SJSA1 (cell line): ENCODE data around the gene ZNF263. TPM values are rescaled to one million over a fixed set of nuclear protein-coding genes. Genes with fewer than 3 reads are reported as not detected.
"Not testable (repeated sequence)": the region's sequence is repeated elsewhere in the genome, so short reads cannot be mapped to it uniquely, and the experiment has no call there.

ENCODE experiments used
- DNase-seq, 2 experiments: peaks; one replicate each; pipeline ENCODE4 v3.0.0-alpha.2; 2015 to 2020; ENCODE audit warnings: low spot score in 2 of 2, low read depth in 1 of 2
- H3K27ac ChIP-seq: fragments of 250-450 bp; sonication (Bioruptor Pico); 2 replicates; pipeline ENCODE4 v1.5.1; 2020; ENCODE audit warnings: mild to moderate bottlenecking, moderate library complexity
- H3K27me3 ChIP-seq: fragments of 250-450 bp; sonication (Bioruptor Pico); replicated peaks from 2 replicates; pipeline ENCODE4 v1.5.1; 2020; ENCODE audit warnings: mild to moderate bottlenecking, moderate library complexity
- H3K36me3 ChIP-seq: fragments of 250-450 bp; sonication (Bioruptor Pico); 2 replicates; pipeline ENCODE4 v1.5.1; 2020; ENCODE audit warnings: mild to moderate bottlenecking
- H3K4me1 ChIP-seq: fragments of 250-450 bp; sonication (Bioruptor Pico); replicated peaks from 2 replicates; pipeline ENCODE4 v1.6.1; 2021; ENCODE audit warnings: mild to moderate bottlenecking
- H3K4me3 ChIP-seq: fragments of 250-450 bp; sonication (Bioruptor Pico); 2 replicates; pipeline ENCODE4 v1.5.1; 2020; ENCODE audit warnings: mild to moderate bottlenecking
- H3K9me3 ChIP-seq: fragments of 250-450 bp; sonication (Bioruptor Pico); replicated peaks from 2 replicates; pipeline ENCODE4 v1.5.1; 2020; ENCODE audit warnings: mild to moderate bottlenecking
- total RNA-seq: library from RNA; depleted of rRNA; stranded (reverse); fragments of >200 nt; shearing (Covaris generic); gene quantifications from 2 replicates; pipeline ENCODE4 v1.2.3, GENCODE V29; 2014

The ZNF263 gene
- total RNA-seq, 1 experiment from 2014 or later = 41.0 TPM

GRCh38 chr16:3254309-3254708 is 29.0 kb upstream of the ZNF263 start:
- no peaks in the 10 kb centered on the region for H3K27me3 ChIP-seq
- no peak overlapping the region for H3K4me3 ChIP-seq
- no peak overlapping the region for H3K27ac ChIP-seq
- no peaks in the 10 kb centered on the region for H3K4me1 ChIP-seq
- DNase-seq = no peak
- 0 out of 2 replicates have a peak, but pooled peaks cover 3% of the 10 kb centered on the region for H3K9me3 ChIP-seq
- H3K36me3 ChIP-seq = no peaks in the 10 kb centered on the region

DNA sequence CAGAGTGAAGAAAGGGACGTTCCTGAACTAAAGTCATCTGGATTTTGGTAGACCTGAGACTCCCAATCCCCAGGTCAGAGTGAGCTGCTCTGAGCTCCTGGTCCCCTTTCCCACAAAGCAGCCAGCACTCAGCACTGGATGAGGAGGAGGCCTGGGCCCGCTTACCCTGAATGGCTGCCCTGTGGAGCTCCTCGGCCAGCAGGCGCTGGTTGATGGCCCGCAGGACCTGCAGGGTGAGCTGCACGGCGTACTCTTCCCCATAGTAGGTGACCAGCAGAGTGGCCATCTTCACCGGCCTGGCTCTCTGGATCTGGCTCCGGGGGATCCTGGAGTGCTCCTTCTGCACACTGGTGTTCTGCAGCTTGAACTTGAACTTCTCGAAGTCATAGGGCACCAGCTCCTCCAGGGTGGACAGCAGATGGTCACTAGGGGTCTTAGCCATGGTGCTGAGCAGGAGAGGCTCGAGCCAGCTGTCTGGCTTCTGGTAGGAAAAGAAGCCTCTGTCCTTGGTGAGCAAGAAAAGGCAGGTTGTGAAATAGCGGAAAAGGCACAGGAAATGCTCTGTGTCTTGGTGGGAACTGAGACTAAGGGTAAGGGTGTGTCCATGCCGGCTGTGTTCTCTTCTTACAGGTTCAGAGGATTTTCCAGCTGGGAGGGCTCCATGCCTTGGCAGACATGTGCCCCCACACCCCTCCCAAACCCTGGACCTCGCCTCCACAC is 27.0 kb upstream of the ZNF263 start, which contains the start of gene MEFV:
TSS of gene MEFV (minus strand) at position 488 of the 720 bp plus-strand sequence. CDS start at position 442, 46 bp downstream.
- 0 out of 2 replicates have a peak, but pooled peaks cover 3% of the 10 kb centered on the region for H3K9me3 ChIP-seq
- DNase-seq = no peak
- no peaks in the 10 kb centered on the region for H3K36me3 ChIP-seq
- H3K4me3 ChIP-seq = no peak within 1 kb of the TSS
- H3K4me1 ChIP-seq = no peaks in the 10 kb centered on the region
- no peaks in the 10 kb centered on the region for H3K27me3 ChIP-seq
- H3K27ac ChIP-seq = no peak within 1 kb of the TSS

GRCh38 chr16:3256866-3257465 is 26.3 kb upstream of the ZNF263 start:
- Histone ChIP-seq H3K36me3 (no peaks in the 10 kb centered on the region), H3K27me3 (no peaks in the 10 kb centered on the region), H3K4me1 (no peaks in the 10 kb centered on the region), H3K4me3 (no peak overlapping the region), H3K9me3 (0 out of 2 replicates have a peak, but pooled peaks cover 3% of the 10 kb centered on the region), H3K27ac (no peak overlapping the region)
- DNase-seq = no peak

GRCh38 chr16:3259836-3260235 is 23.5 kb upstream of the ZNF263 start:
- no peaks in the 10 kb centered on the region for H3K27me3 ChIP-seq
- H3K9me3 ChIP-seq = peaks cover 4% of the 10 kb centered on the region
- H3K4me3 ChIP-seq = no peak overlapping the region
- H3K4me1 ChIP-seq = peaks cover 8% of the 10 kb centered on the region
- H3K36me3 ChIP-seq = no peaks in the 10 kb centered on the region
- no peak for DNase-seq
- no peak overlapping the region for H3K27ac ChIP-seq

GRCh38 chr16:3262517-3262916 is 20.8 kb upstream of the ZNF263 start:
- Histone ChIP-seq H3K36me3 (no peaks in the 10 kb centered on the region), H3K27ac (no peak overlapping the region), H3K4me3 (no peak overlapping the region), H3K27me3 (no peaks in the 10 kb centered on the region), H3K4me1 (peaks cover 10% of the 10 kb centered on the region), H3K9me3 (peaks cover 5% of the 10 kb centered on the region)
- DNase-seq = no peak

GRCh38 chr16:3264137-3265036 is 18.9 kb upstream of the ZNF263 start:
- peak; percentile 96 to 98 for DNase-seq
- Histone ChIP-seq H3K4me3 (peak overlapping the region; percentile 55), H3K36me3 (no peaks in the 10 kb centered on the region), H3K27me3 (no peaks in the 10 kb centered on the region), H3K9me3 (peaks cover 5% of the 10 kb centered on the region), H3K4me1 (peaks cover 10% of the 10 kb centered on the region), H3K27ac (peak overlapping the region; percentile 68)

GRCh38 chr16:3266873-3267537 is 16.3 kb upstream of the ZNF263 start:
- H3K27ac ChIP-seq = no peak overlapping the region
- H3K9me3 ChIP-seq = peaks cover 5% of the 10 kb centered on the region
- H3K4me3 ChIP-seq = no peak overlapping the region
- H3K27me3 ChIP-seq = no peaks in the 10 kb centered on the region
- no peak for DNase-seq
- H3K36me3 ChIP-seq = no peaks in the 10 kb centered on the region
- peaks cover 10% of the 10 kb centered on the region for H3K4me1 ChIP-seq

- Histone ChIP-seq H3K4me3 (no peak overlapping the region), H3K27me3 (no peaks in the 10 kb centered on the region), H3K9me3 (peaks cover 5% of the 10 kb centered on the region), H3K36me3 (no peaks in the 10 kb centered on the region), H3K27ac (no peak overlapping the region), H3K4me1 (peaks cover 8% of the 10 kb centered on the region)
- DNase-seq = no peak
Measured at GRCh38 chr16:3268294-3268693, 15.0 kb upstream of the ZNF263 start.

- not testable (repeated sequence) for H3K4me3 ChIP-seq, H3K36me3 ChIP-seq, H3K27ac ChIP-seq, H3K27me3 ChIP-seq, H3K4me1 ChIP-seq, DNase-seq, H3K9me3 ChIP-seq
Measured at GRCh38 chr16:3270718-3271117, 12.6 kb upstream of the ZNF263 start.

DNA sequence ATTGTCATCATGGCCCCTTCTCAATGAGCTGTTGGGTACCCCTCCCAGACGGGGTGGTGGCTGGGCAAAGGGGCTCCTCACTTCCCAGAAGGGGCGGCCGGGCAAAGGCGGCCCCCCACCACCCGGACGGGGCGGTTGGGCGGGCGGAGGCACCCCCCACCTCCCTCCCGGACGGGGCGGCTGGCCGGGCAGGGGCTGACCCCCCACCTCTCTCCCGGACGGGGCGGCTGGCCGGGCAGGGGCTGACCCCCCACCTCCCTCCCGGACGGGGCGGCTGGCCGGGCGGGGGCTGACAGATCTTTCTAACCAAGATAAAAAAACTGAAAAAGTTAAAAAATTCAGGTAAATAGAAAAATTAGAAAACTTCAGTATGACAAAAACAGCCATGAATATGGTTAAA is 12.0 kb upstream of the ZNF263 start:
- not testable (repeated sequence) for H3K4me3 ChIP-seq, H3K27ac ChIP-seq, H3K27me3 ChIP-seq, DNase-seq, H3K9me3 ChIP-seq, H3K36me3 ChIP-seq, H3K4me1 ChIP-seq

- Histone ChIP-seq H3K36me3 (no peaks in the 10 kb centered on the region), H3K4me1 (no peaks in the 10 kb centered on the region), H3K27me3 (0 out of 2 replicates have a peak, but pooled peaks cover 4% of the 10 kb centered on the region), H3K4me3 (no peak overlapping the region), H3K9me3 (no peaks in the 10 kb centered on the region), H3K27ac (no peak overlapping the region)
- no peak for DNase-seq
Measured at GRCh38 chr16:3274490-3274889, 8.8 kb upstream of the ZNF263 start.

DNA sequence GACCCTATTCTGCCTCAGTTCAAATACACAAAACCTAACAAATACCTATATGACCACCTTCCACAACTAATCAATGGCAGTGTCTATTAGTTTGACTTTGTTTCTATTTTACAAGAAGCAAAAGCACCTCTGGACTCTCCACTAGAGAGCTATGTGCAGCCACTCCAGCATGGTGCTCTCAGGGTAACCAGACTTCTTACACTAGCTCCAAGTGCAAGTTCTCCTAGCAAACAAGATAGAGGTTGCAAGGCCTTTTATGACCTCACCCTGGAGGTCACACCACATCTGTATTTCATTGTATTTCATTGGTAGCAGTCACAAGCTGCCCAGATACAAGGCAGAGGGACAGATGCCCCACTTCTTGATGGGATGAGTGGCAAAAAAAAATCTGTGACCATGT is 8.3 kb upstream of the ZNF263 start:
- Histone ChIP-seq H3K4me1 (no peaks in the 10 kb centered on the region), H3K27ac (no peak overlapping the region), H3K4me3 (no peak overlapping the region), H3K9me3 (no peaks in the 10 kb centered on the region), H3K36me3 (no peaks in the 10 kb centered on the region), H3K27me3 (0 out of 2 replicates have a peak, but pooled peaks cover 4% of the 10 kb centered on the region)
- no peak for DNase-seq

- Histone ChIP-seq H3K36me3 (no peaks in the 10 kb centered on the region), H3K27ac (no peak overlapping the region), H3K27me3 (0 out of 2 replicates have a peak, but pooled peaks cover 4% of the 10 kb centered on the region), H3K4me3 (no peak overlapping the region), H3K9me3 (no peaks in the 10 kb centered on the region), H3K4me1 (no peaks in the 10 kb centered on the region)
- no peak for DNase-seq
Measured at GRCh38 chr16:3276679-3277078, 6.6 kb upstream of the ZNF263 start.
